HUES48 (cell line): Measurements from ENCODE around the gene SYCP2.

Experiments
- H3K27ac ChIP-seq: one replicate; pipeline ENCODE4 v1.7.0; 2013; ENCODE audit warnings: low read depth, low read length, inconsistent platforms
- H3K27me3 ChIP-seq: 2 replicates; pipeline ENCODE4 v1.6.1; 2013; ENCODE audit warnings: mild to moderate bottlenecking, low read length; ENCODE audit not compliant: control insufficient read depth, insufficient read depth
- H3K36me3 ChIP-seq: 2 replicates; pipeline ENCODE4 v1.6.1; 2013; ENCODE audit warnings: low read length; ENCODE audit not compliant: control insufficient read depth, insufficient read depth
- H3K4me1 ChIP-seq: 2 replicates; pipeline ENCODE4 v1.6.1; 2013; ENCODE audit warnings: mild to moderate bottlenecking, low read length; ENCODE audit not compliant: control insufficient read depth, insufficient read depth
- H3K4me3 ChIP-seq: 2 replicates; pipeline ENCODE4 v1.5.1; 2013; ENCODE audit warnings: mild to moderate bottlenecking, low read depth, low read length
- H3K9ac ChIP-seq: 2 replicates; pipeline ENCODE4 v1.6.1; 2013; ENCODE audit warnings: mild to moderate bottlenecking, low read depth, low read length, moderate library complexity
- H3K9me3 ChIP-seq: 2 replicates; pipeline ENCODE4 v1.6.1; 2013; ENCODE audit warnings: low read length; ENCODE audit not compliant: control insufficient read depth, insufficient read depth

The SYCP2 gene

DNA sequence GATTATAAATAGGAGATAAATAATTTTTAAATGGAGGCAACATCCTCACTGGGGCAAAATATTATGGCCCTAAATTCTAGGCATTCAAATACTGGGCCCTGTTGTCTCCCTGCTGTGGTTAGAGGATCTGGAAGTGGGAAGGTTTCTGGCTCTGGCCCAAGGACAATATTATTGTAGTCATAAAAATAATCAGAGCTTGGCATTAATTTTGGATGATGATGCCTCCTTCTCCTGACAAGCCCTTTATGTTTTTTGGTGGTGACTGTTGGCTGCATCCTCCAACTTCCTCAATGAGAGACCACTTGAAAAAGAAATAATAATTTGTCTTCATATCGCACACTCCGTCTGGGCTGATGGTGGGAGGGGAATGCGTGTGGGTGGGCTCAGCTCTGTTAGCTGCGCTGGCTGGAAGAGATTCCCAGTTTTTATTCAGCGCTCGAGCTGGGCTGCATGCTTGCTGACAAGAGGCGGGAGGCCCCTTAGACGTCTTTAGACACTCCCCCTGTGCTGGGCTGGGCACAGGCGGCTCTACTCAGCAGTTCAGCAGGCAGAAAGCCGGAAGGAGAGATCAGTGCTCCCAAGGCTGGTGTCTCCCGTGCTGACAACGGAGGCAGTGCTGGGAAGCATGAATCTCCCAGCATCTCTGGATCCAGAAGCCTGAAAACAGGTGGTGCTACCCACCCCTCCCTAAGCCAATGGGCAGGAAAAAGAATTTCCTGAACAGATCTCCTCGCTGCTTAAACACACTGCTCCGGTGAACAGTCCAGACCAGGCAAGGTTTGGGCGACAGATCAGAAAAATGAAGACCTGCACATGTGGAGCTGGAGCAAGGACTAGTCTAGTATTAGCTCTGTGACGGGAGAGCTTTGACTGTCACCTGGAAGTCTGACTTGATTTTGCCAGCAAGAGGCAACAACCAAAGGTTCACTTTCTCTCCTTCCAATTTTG lies 97.7 kb downstream of the SYCP2 start:
- H3K4me1 ChIP-seq: peaks cover 12% of the 10 kb centered on the region
- no peak overlapping the region for H3K9ac ChIP-seq

DNA sequence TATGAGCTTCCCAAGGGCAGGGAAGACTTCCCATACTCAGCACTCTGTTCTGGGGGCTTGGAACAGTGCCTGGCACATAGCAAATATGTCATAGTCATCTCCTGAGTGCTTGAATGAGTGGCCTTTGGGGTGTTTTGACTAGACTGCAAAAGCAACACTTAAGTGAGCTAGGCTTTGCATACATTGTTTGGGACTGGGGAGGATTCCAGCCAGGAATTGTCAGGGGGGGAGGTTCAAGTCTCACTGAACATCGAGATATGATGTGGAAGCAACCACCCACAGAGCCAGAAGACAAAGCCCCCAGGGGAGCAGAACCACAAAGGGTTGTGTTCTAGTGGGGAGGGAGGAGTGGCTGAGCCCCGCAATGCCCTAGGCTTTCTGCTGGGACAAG lies 98.4 kb downstream of the SYCP2 start:
- Histone ChIP-seq H3K9ac (no peak overlapping the region), H3K27me3 (peaks cover 12% of the 10 kb centered on the region; the same call in 1 of the 2 replicates), H3K9me3 (no peaks in the 10 kb centered on the region), H3K4me1 (peaks cover 12% of the 10 kb centered on the region), H3K27ac (no peak overlapping the region), H3K4me3 (no peak overlapping the region), H3K36me3 (no peaks in the 10 kb centered on the region)

More for the DNA sequence above, 97.7 kb downstream of the SYCP2 start:
- Histone ChIP-seq H3K9me3 (no peaks in the 10 kb centered on the region), H3K27me3 (peaks cover 12% of the 10 kb centered on the region; the same call in 1 of the 2 replicates), H3K27ac (no peak overlapping the region), H3K4me3 (no peak overlapping the region), H3K36me3 (no peaks in the 10 kb centered on the region)

- peaks cover 12% of the 10 kb centered on the region for H3K4me1 ChIP-seq
- no peaks in the 10 kb centered on the region for H3K36me3 ChIP-seq
- peaks cover 12% of the 10 kb centered on the region; the same call in 1 of the 2 replicates for H3K27me3 ChIP-seq
- no peaks in the 10 kb centered on the region for H3K9me3 ChIP-seq
- no peak overlapping the region for H3K27ac ChIP-seq
- no peak overlapping the region for H3K9ac ChIP-seq
- no peak overlapping the region for H3K4me3 ChIP-seq
Observed at GRCh38 chr20:59832406-59833363, 100.8 kb downstream of the SYCP2 start.

GRCh38 chr20:59831916-59832270 lies 101.5 kb downstream of the SYCP2 start:
- no peak overlapping the region for H3K9ac ChIP-seq
- no peak overlapping the region for H3K27ac ChIP-seq
- H3K4me1 ChIP-seq: peaks cover 12% of the 10 kb centered on the region
- H3K4me3 ChIP-seq: no peak overlapping the region
- H3K27me3 ChIP-seq: peaks cover 12% of the 10 kb centered on the region; the same call in 1 of the 2 replicates
- no peaks in the 10 kb centered on the region for H3K36me3 ChIP-seq
- no peaks in the 10 kb centered on the region for H3K9me3 ChIP-seq

DNA sequence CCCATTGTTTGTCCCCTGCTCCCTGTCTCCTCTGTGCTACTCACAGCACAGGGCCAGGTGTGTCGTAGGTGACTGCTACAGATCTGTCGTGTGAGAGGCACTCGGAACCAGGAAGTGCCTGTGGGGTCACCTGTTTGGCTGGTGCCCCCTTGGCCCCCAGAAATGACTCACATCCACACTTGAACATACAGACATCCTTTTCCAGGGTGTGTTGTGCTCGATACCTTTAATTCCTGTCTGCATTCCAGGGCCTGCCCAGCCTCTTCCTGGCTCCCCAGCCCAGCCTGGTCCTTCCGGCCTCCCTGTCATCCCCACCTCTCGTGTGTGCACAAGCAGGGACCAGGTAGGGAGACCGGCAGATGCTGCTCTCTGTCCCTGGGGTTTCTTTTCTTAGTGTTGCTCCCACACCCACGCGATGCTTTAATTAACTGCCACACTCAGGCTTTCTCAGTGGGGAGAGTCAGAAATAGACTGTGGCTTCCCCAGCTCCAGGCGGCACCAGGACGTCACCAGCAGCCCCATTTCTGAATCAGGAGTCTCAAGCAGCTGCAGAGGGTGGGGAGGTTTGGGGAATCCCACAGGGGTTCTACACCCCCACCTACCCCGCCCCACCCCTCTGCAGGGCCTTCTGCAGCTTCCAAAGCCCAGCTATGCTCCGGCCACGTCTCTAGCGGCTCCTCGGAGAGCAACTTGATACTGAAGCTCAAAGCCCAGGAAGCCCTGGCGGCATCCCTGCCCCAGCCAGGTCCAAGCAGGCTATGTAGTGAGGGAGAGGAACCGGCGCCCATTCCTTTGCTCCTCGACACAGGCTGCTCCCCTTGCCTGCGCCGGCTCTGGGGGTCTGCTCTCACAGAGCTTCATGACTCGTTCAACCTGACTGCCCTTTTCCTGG lies 102.2 kb downstream of the SYCP2 start:
- H3K4me3 ChIP-seq: no peak overlapping the region
- peaks cover 12% of the 10 kb centered on the region; the same call in 1 of the 2 replicates for H3K27me3 ChIP-seq
- peaks cover 11% of the 10 kb centered on the region for H3K4me1 ChIP-seq
- no peaks in the 10 kb centered on the region for H3K36me3 ChIP-seq
- H3K9me3 ChIP-seq: no peaks in the 10 kb centered on the region
- no peak overlapping the region for H3K27ac ChIP-seq
- no peak overlapping the region for H3K9ac ChIP-seq

DNA sequence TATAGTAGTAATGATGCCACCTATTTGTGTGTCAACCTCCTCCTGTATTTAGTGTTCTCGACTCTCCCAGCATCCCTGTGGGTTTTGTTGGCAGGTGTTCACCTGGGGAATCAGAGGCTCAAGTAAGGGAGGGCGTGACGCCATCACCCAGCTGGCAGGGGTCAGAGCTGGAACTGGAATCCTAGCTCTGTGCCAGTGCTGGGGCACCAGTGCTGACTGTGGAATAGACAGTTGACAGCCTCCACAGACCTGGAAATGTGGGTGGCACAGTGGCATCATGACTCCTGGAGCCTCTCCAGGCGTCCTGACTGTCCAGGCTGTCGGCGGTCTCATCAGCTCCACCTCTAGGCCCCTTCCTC lies 102.8 kb downstream of the SYCP2 start:
- H3K4me3 ChIP-seq: no peak overlapping the region
- no peaks in the 10 kb centered on the region for H3K36me3 ChIP-seq
- H3K9ac ChIP-seq: no peak overlapping the region
- H3K27me3 ChIP-seq: peaks cover 12% of the 10 kb centered on the region; the same call in 1 of the 2 replicates
- peaks cover 5% of the 10 kb centered on the region; the same call in 1 of the 2 replicates for H3K4me1 ChIP-seq
- H3K9me3 ChIP-seq: no peaks in the 10 kb centered on the region
- H3K27ac ChIP-seq: no peak overlapping the region

GRCh38 chr20:59829786-59830664 lies 103.4 kb downstream of the SYCP2 start:
- Histone ChIP-seq H3K27ac (no peak overlapping the region), H3K9ac (no peak overlapping the region)

GRCh38 chr20:59829054-59829785 lies 104.2 kb downstream of the SYCP2 start:
- Histone ChIP-seq H3K9me3 (no peaks in the 10 kb centered on the region), H3K27me3 (peaks cover 1% of the 10 kb centered on the region; the same call in 1 of the 2 replicates), H3K27ac (no peak overlapping the region), H3K9ac (no peak overlapping the region), H3K4me1 (no peaks in the 10 kb centered on the region), H3K4me3 (no peak overlapping the region), H3K36me3 (no peaks in the 10 kb centered on the region)

More at GRCh38 chr20:59829786-59830664, 103.4 kb downstream of the SYCP2 start:
- Histone ChIP-seq H3K27me3 (peaks cover 9% of the 10 kb centered on the region; the same call in 1 of the 2 replicates), H3K36me3 (no peaks in the 10 kb centered on the region), H3K4me3 (no peak overlapping the region), H3K9me3 (no peaks in the 10 kb centered on the region), H3K4me1 (no peaks in the 10 kb centered on the region)
